Skeletal muscle tissue (tissue), 4 donors: Measurements from ENCODE around the gene GLDC. TPM values are rescaled to one million over a fixed set of nuclear protein-coding genes. Genes with fewer than 3 reads are reported as not detected.
"Not testable (repeated sequence)": the region's sequence is repeated elsewhere in the genome, so short reads cannot be mapped to it uniquely, and the experiment has no call there.

Source experiments
- H3K27ac ChIP-seq: one replicate; pipeline ENCODE4 v1.7.0; 2013; ENCODE audit warnings: mild to moderate bottlenecking, low read depth, low read length, inconsistent platforms
- H3K27me3 ChIP-seq, 3 donors: one replicate each; pipeline ENCODE4 v1.7.0; 2013; ENCODE audit warnings: low read length in 3 of 3; ENCODE audit not compliant: control insufficient read depth in 3 of 3, insufficient read depth in 3 of 3
- H3K36me3 ChIP-seq, 3 donors: one replicate each; pipeline ENCODE4 v1.7.0; 2013; ENCODE audit warnings: low read length in 3 of 3; ENCODE audit not compliant: control insufficient read depth in 3 of 3, insufficient read depth in 3 of 3
- H3K4me1 ChIP-seq, 3 donors: one replicate each; pipeline ENCODE4 v1.7.0; 2013; ENCODE audit warnings: low read length in 3 of 3, mild to moderate bottlenecking in 3 of 3; ENCODE audit not compliant: control insufficient read depth in 3 of 3, insufficient read depth in 3 of 3
- H3K4me3 ChIP-seq, 3 donors: one replicate each; pipeline ENCODE4 v1.7.0; 2013; ENCODE audit warnings: low read length in 3 of 3
- H3K9ac ChIP-seq, 3 donors: one replicate each; pipeline ENCODE4 v1.7.0; 2013; ENCODE audit warnings: low read length in 3 of 3, mild to moderate bottlenecking in 3 of 3, moderate library complexity in 2 of 3, low read depth in 1 of 3
- H3K9me3 ChIP-seq, 3 donors: one replicate each; pipeline ENCODE4 v1.7.0; 2013; ENCODE audit warnings: low read length in 3 of 3; ENCODE audit not compliant: control insufficient read depth in 3 of 3
- total RNA-seq: library from RNA; depleted of rRNA; stranded (reverse); fragments of >200 nt; gene quantifications from one replicate; pipeline ENCODE4 v1.2.3, GENCODE V29; 2014
- donor health status: Osteomylitis.

The GLDC gene
- total RNA-seq, 1 donor from 2014 or later: under 0.01 TPM

GRCh38 chr9:6665628-6666027 lies 20.1 kb upstream of the GLDC start:
- Histone ChIP-seq H3K36me3 (no peaks in the 10 kb centered on the region), H3K9ac (no peak overlapping the region), H3K27ac (no peak overlapping the region), H3K9me3 (no peaks in the 10 kb centered on the region), H3K27me3 (no peaks in the 10 kb centered on the region), H3K4me1 (no peaks in the 10 kb centered on the region), H3K4me3 (no peak overlapping the region)

- Histone ChIP-seq H3K27ac (no peak overlapping the region), H3K4me1 (no peaks in the 10 kb centered on the region), H3K36me3 (no peaks in the 10 kb centered on the region), H3K9me3 (no peaks in the 10 kb centered on the region), H3K9ac (no peak overlapping the region), H3K4me3 (no peak overlapping the region), H3K27me3 (no peaks in the 10 kb centered on the region)
Observed at GRCh38 chr9:6664204-6664680, 18.7 kb upstream of the GLDC start.

- Histone ChIP-seq H3K4me3 (no peak overlapping the region), H3K4me1 (no peaks in the 10 kb centered on the region), H3K27ac (no peak overlapping the region), H3K27me3 (no peaks in the 10 kb centered on the region), H3K36me3 (no peaks in the 10 kb centered on the region), H3K9me3 (no peaks in the 10 kb centered on the region), H3K9ac (no peak overlapping the region)
Observed at GRCh38 chr9:6660512-6660911, 15.0 kb upstream of the GLDC start.

GRCh38 chr9:6658628-6659353 lies 13.3 kb upstream of the GLDC start:
- no peak overlapping the region for H3K27ac ChIP-seq
- no peak overlapping the region for H3K4me3 ChIP-seq

GRCh38 chr9:6656614-6657300 lies 11.2 kb upstream of the GLDC start:
- Histone ChIP-seq H3K4me1 (no peaks in the 10 kb centered on the region), H3K9ac (no peak overlapping the region), H3K27me3 (no peaks in the 10 kb centered on the region), H3K36me3 (no peaks in the 10 kb centered on the region), H3K9me3 (no peaks in the 10 kb centered on the region), H3K4me3 (no peak overlapping the region), H3K27ac (no peak overlapping the region)

More at GRCh38 chr9:6658628-6659353, 13.3 kb upstream of the GLDC start:
- H3K9me3 ChIP-seq: no peaks in the 10 kb centered on the region
- no peak overlapping the region for H3K9ac ChIP-seq
- H3K36me3 ChIP-seq: no peaks in the 10 kb centered on the region
- no peaks in the 10 kb centered on the region for H3K4me1 ChIP-seq
- H3K27me3 ChIP-seq: no peaks in the 10 kb centered on the region

GRCh38 chr9:6655036-6655435 lies 9.5 kb upstream of the GLDC start:
- Histone ChIP-seq H3K9ac (no peak overlapping the region), H3K36me3 (no peaks in the 10 kb centered on the region), H3K4me3 (no peak overlapping the region), H3K9me3 (no peaks in the 10 kb centered on the region), H3K4me1 (no peaks in the 10 kb centered on the region), H3K27ac (no peak overlapping the region), H3K27me3 (no peaks in the 10 kb centered on the region)

- Histone ChIP-seq H3K9me3 (no peaks in the 10 kb centered on the region), H3K27me3 (peaks cover 0 to 17% (median 8%) of the 10 kb centered on the region in 3 donors), H3K4me1 (peaks cover 4 to 8% (median 5%) of the 10 kb centered on the region in 3 donors), H3K9ac (peak overlapping the region in 1 of 3 donors; percentile 57), H3K27ac (no peak overlapping the region), H3K36me3 (no peaks in the 10 kb centered on the region), H3K4me3 (peak overlapping the region; percentile 67 to 71 (median 67))
Observed at GRCh38 chr9:6646293-6646636, 736 bp upstream of the GLDC start.

GRCh38 chr9:6645105-6645354 lies 499 bp downstream of the GLDC start:
- not testable (repeated sequence) for H3K36me3 ChIP-seq, H3K9me3 ChIP-seq, H3K4me1 ChIP-seq, H3K27ac ChIP-seq
- Histone ChIP-seq H3K4me3 (peak overlapping the region; percentile 43 to 71 (median 67)), H3K27me3 (peaks cover 0 to 20% (median 8%) of the 10 kb centered on the region in 3 donors), H3K9ac (peak overlapping the region in 1 of 3 donors; percentile 57)

GRCh38 chr9:6644346-6645104 lies 1.0 kb downstream of the GLDC start:
- H3K9me3 ChIP-seq: no peaks in the 10 kb centered on the region
- H3K9ac ChIP-seq: peak overlapping the region in 1 of 3 donors; percentile 57
- peak overlapping the region; percentile 43 to 71 (median 67) for H3K4me3 ChIP-seq
- peaks cover 0 to 20% (median 8%) of the 10 kb centered on the region in 3 donors for H3K27me3 ChIP-seq
- no peak overlapping the region for H3K27ac ChIP-seq
- H3K4me1 ChIP-seq: peaks cover 9 to 14% (median 10%) of the 10 kb centered on the region in 3 donors
- no peaks in the 10 kb centered on the region for H3K36me3 ChIP-seq

GRCh38 chr9:6641961-6642360 lies 3.6 kb downstream of the GLDC start:
- Histone ChIP-seq H3K36me3 (no peaks in the 10 kb centered on the region), H3K27ac (no peak overlapping the region), H3K27me3 (peaks cover 0 to 20% (median 5%) of the 10 kb centered on the region in 3 donors), H3K9ac (no peak overlapping the region), H3K4me1 (peaks cover 9 to 14% (median 10%) of the 10 kb centered on the region in 3 donors), H3K4me3 (no peak overlapping the region), H3K9me3 (no peaks in the 10 kb centered on the region)
